GM18505 (cell line): ENCODE results near the gene CPE.

Source experiments
- ATAC-seq: cut with Tn5 transposase; IDR thresholded peaks from one replicate; pipeline ENCODE4 v1.9.1; 2021; ENCODE audit not compliant: unreplicated experiment
- POLR2A ChIP-seq: IDR thresholded peaks from 4 replicates; pipeline ENCODE4 v1.6.1; 2011; ENCODE audit warnings: borderline replicate concordance; ENCODE audit not compliant: insufficient read depth, insufficient read length; ENCODE audit errors: extremely low read depth

CPE gene

GRCh38 chr4:165537028-165537648 lies 158.3 kb downstream of the CPE start:
- TF ChIP-seq POLR2A, result no peak
- peak; percentile 60 for ATAC-seq

- no peak for TF ChIP-seq POLR2A
- ATAC-seq, result no peak
These were observed 161.0 kb downstream of the CPE start for GRCh38 chr4:165539801-165540200.

DNA sequence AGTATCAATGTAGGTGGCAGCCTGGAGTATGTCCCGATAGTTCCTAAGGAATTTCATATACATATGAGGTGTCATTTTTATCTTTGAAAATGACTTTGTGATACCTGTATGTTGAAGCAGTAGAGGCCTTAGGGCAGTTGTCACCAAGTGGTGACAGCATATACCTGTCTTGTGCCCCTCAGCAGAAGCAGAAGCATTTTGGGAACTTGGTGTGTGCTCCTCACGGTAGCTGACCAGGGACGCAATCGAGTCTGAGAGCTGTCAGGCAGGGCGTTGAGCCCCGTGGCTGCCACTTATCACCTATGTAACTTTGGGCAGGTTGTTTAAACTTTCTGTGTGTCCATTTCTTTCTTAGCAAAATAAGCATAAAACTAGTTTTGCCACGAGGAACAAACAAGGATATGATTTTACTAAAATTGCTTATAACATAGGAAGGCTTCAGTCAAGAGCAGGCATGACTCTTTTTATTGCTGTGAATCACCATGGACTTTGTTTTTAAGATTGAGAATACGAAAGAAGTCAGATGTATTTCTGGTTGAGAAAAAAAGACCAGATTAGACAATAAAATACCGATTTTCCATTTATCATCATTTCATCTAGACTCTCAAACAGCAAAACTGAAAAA lies 161.5 kb downstream of the CPE start:
- ATAC-seq, result no peak
- TF ChIP-seq POLR2A, result no peak

DNA sequence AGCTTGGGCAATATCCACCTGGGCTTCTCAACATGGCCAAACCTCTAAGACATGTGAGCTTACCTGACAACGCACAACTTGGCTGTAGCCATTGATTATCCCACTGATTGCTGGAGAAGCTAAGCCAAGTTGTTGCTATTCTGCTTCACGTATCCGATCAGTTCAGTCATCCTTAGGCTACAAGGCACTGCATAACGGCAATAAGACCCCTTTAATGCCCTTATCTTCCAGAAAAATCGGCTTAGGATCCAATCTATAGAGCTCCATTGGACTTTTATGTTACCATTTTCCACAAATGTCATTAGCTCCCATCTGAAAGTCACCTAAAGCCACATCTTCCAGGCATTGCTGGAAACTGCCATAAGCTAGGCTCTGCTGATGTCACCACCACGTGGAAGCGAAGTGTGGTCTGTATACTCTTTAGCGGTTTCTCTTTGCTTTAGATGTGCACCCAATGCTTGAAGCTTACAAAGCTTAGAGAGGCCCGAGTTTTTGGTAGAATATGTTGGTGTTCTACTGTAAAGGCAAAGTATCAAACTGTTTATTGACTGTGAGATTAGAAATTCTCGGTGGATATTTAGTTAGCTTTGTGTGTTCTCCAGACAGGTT lies 163.1 kb downstream of the CPE start:
- ATAC-seq, result no peak
- no peak for TF ChIP-seq POLR2A

DNA sequence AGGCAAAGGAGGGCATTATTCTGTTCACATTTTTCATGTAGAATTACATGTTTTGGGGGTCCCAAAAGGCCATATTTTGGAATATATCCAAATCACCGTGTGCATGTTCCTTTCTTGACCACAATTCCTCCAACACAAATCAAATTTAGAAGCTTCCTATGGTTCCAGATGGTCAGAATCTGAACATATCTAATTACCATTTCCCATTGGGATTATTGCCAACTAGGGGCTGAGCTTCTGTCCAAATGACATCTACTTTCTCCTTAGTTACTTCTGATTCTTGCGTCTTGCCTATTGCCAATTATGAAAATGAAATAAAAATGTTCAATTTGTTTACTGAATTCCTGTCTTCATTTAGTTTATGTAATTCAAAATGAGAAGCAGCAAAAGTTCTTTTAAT lies 163.7 kb downstream of the CPE start:
- no peak for TF ChIP-seq POLR2A
- ATAC-seq, result no peak
